GM12878 (cell line): ENCODE results near the gene SLC37A1. TPM values are rescaled to one million over a fixed set of nuclear protein-coding genes. Genes with fewer than 3 reads are reported as not detected.

ENCODE experiments used
- ATAC-seq: fragments of 200-7000 bp; cut with Tn5 transposase; 3 replicates; pipeline ENCODE4 v1.9.1; 2020; ENCODE audit warnings: mild to moderate bottlenecking, moderate library complexity
- BruUV-seq: library from RNA; stranded (reverse); fragments of 400-500 nt; replicated peaks from 2 replicates; lab custom pipeline; 2021; lab: Mats Ljungman, UMichigan
- CTCF ChIA-PET: fragments of 300-600 bp; sonication (Branson Sonifier 250); formaldehyde crosslinking; extraction: SDS; loops from one replicate; lab custom pipeline; 2021; ENCODE audit warnings: inconsistent platforms; lab: Yijun Ruan, JAX
- POLR2A ChIA-PET: fragments of 350-600 bp; formaldehyde crosslinking; extraction: SDS; loops from one replicate; lab custom pipeline; 2021; ENCODE audit warnings: inconsistent platforms; lab: Charles Lee
- RAD21 ChIA-PET: fragments of 300-600 bp; sonication (Branson Sonifier 250); formaldehyde crosslinking; loops from one replicate; lab custom pipeline; 2023; ENCODE audit warnings: antibody characterized with exemption; ENCODE audit not compliant: unreplicated experiment; lab: Charles Lee
- SMC1A ChIA-PET: fragments of 300-600 bp; sonication (Branson Sonifier 250); formaldehyde crosslinking; loops from one replicate; lab custom pipeline; 2023; ENCODE audit not compliant: unreplicated experiment, uncharacterized antibody; lab: Charles Lee
- DNase-seq: peaks from one replicate; pipeline ENCODE4 v3.0.0-alpha.2; 2011; ENCODE audit warnings: low read depth, low spot score
- FAIRE-seq: peaks from 3 replicates; lab custom pipeline; 2011; peaks lifted over from hg19 to GRCh38; lab: Jason Lieb, UNC
- H2AFZ ChIP-seq: 2 replicates; pipeline ENCODE4 v1.6.0; 2011; ENCODE audit warnings: low read depth, low read length, control low read depth; ENCODE audit not compliant: control insufficient read depth
- H3K27ac ChIP-seq: 2 replicates; pipeline ENCODE4 v1.5.1; 2011; ENCODE audit warnings: control low read depth; ENCODE audit not compliant: control insufficient read depth, insufficient read depth
- H3K27me3 ChIP-seq, 2 experiments: replicated peaks in 1 of 2; 2 replicates each; pipeline versions ENCODE4 v1.6.0 to v1.6.1; 2011; ENCODE audit warnings: low read length in 1 of 2; ENCODE audit not compliant: control insufficient read depth in 2 of 2, insufficient read depth in 2 of 2
- H3K36me3 ChIP-seq, 2 experiments: 2 replicates each; pipeline ENCODE4 v1.5.1; 2011; ENCODE audit warnings: low read length in 1 of 2; ENCODE audit not compliant: control insufficient read depth in 2 of 2, insufficient read depth in 2 of 2
- H3K4me1 ChIP-seq: 2 replicates; pipeline ENCODE4 v1.6.1; 2011; ENCODE audit warnings: mild to moderate bottlenecking, low read length, moderate library complexity, mixed read lengths; ENCODE audit not compliant: control insufficient read depth, insufficient read depth
- H3K4me2 ChIP-seq: 2 replicates; pipeline ENCODE4 v1.6.0; 2011; ENCODE audit warnings: control low read depth; ENCODE audit not compliant: control insufficient read depth, insufficient read depth
- H3K4me3 ChIP-seq: fragments of 200-600 bp; sonication (generic); 2 replicates; pipeline ENCODE4 v1.5.1; 2016
- H3K79me2 ChIP-seq: 2 replicates; pipeline ENCODE4 v1.6.0; 2011; ENCODE audit warnings: low read length; ENCODE audit not compliant: control insufficient read depth, insufficient read depth
- H3K9ac ChIP-seq: 2 replicates; pipeline ENCODE4 v1.8.0; 2011; ENCODE audit warnings: low read length, control low read depth, mixed read lengths; ENCODE audit not compliant: control insufficient read depth, insufficient read depth
- H3K9me3 ChIP-seq: replicated peaks from 3 replicates; pipeline ENCODE4 v1.5.1; 2011; ENCODE audit warnings: mild to moderate bottlenecking, low read length; ENCODE audit not compliant: control insufficient read depth, insufficient read depth
- H4K20me1 ChIP-seq: 2 replicates; pipeline ENCODE4 v1.6.0; 2011; ENCODE audit not compliant: control insufficient read depth, insufficient read depth
- BCL3 ChIP-seq: IDR thresholded peaks from 2 replicates; pipeline ENCODE4 v1.6.1; 2011; ENCODE audit warnings: borderline replicate concordance, low read depth, mild to moderate bottlenecking, moderate library complexity, low read length; ENCODE audit not compliant: insufficient read depth, poor library complexity, severe bottlenecking
- CHD2 ChIP-seq: IDR thresholded peaks from 2 replicates; pipeline ENCODE4 v1.6.1; 2011; ENCODE audit warnings: low read depth, low read length, improper control_type of control experiment, borderline replicate concordance
- DPF2 ChIP-seq: fragments of 450-650 bp; IDR thresholded peaks from 2 replicates; pipeline ENCODE4 v1.6.1; 2017; ENCODE audit warnings: mild to moderate bottlenecking
- EP300 ChIP-seq, 2 experiments: fragments of 150-350 bp in 1 of 2; IDR thresholded peaks; 2 replicates each; pipeline ENCODE4 v1.6.1; 2011 to 2012; ENCODE audit warnings: low read depth in 2 of 2, low read length in 2 of 2, borderline replicate concordance in 1 of 2, improper control_type of control experiment in 1 of 2, inconsistent platforms in 1 of 2; ENCODE audit not compliant: control insufficient read depth in 1 of 2
- FOXK2 ChIP-seq: fragments of 450-650 bp; IDR thresholded peaks from 2 replicates; pipeline ENCODE4 v1.6.1; 2017; ENCODE audit warnings: mild to moderate bottlenecking, moderate library complexity
- IRF5 ChIP-seq: fragments of 450-650 bp; IDR thresholded peaks from 2 replicates; pipeline ENCODE4 v1.6.1; 2017; ENCODE audit warnings: borderline replicate concordance
- NFYA ChIP-seq: IDR thresholded peaks from 2 replicates; pipeline ENCODE4 v1.6.1; 2011; ENCODE audit warnings: low read depth, mild to moderate bottlenecking, low read length, improper control_type of control experiment, borderline replicate concordance
- RAD51 ChIP-seq: fragments of 450-650 bp; IDR thresholded peaks from 2 replicates; pipeline ENCODE4 v1.6.1; 2016; ENCODE audit warnings: moderate library complexity, mild to moderate bottlenecking, inconsistent platforms
- TCF3 ChIP-seq: IDR thresholded peaks from 2 replicates; pipeline ENCODE4 v1.6.1; 2012; ENCODE audit warnings: low read depth, mild to moderate bottlenecking, low read length, borderline replicate concordance; ENCODE audit not compliant: insufficient read depth
- YY1 ChIP-seq: IDR thresholded peaks from 2 replicates; pipeline ENCODE4 v1.6.1; 2011; ENCODE audit warnings: low read depth, mild to moderate bottlenecking, low read length
- ZNF24 ChIP-seq: fragments of 450-650 bp; IDR thresholded peaks from 2 replicates; pipeline ENCODE4 v1.6.1; 2017; ENCODE audit warnings: antibody characterized with exemption, mild to moderate bottlenecking
- ZNF274 ChIP-seq: IDR thresholded peaks from one replicate; pipeline ENCODE4 v1.8.0; 2011; ENCODE audit not compliant: insufficient read length, insufficient read depth
- ZNF622 ChIP-seq: fragments of 450-650 bp; IDR thresholded peaks from 2 replicates; pipeline ENCODE4 v1.6.1; 2017; ENCODE audit warnings: mild to moderate bottlenecking, inconsistent platforms
- WGBS: methylation state at CpG from one replicate; pipeline ENCODE4 v1.1.6; 2016; ENCODE audit warnings: low lambda C conversion rate; ENCODE audit not compliant: insufficient replicate concordance, insufficient coverage; ENCODE audit errors: missing lambda C conversion rate; 5-methylcytosine and 5-hydroxymethylcytosine counted together
- in situ Hi-C: fragments of 300-500 bp; cut with MboI; formaldehyde crosslinking; loops from 9 replicates; pipeline ENCODE4 v1.14.3; 2018; ENCODE audit warnings: mixed read lengths
- intact Hi-C: fragments of 100-400 bp; cut with micrococcal nuclease; formaldehyde crosslinking; loops from one replicate; pipeline ENCODE4 v1.14.2; 2022; ENCODE audit not compliant: unreplicated experiment
- polyA plus RNA-seq, 11 experiments: library from polyadenylated mRNA; depleted of rRNA in 4 of 11; unstranded in 6 of 11; stranded (reverse) in 5 of 11; fragments of >200 nt; fragmentation: Nextera tagmentation in 4 of 11; fragmentation: Illumina TruSeq in 1 of 11; extraction: Ambion mirVana in 4 of 11; extraction: Trizol in 1 of 11; gene quantifications; 1 replicate in 1 of 11; 2 replicates in 10 of 11; pipeline versions ENCODE4 v1.2.1 to v1.2.3, GENCODE V29; 2011 to 2016; ENCODE audit warnings: inconsistent platforms in 2 of 11, missing spikeins in 2 of 11, low read depth in 1 of 11
- total RNA-seq, 4 experiments: library from RNA; depleted of rRNA in 3 of 4; stranded (reverse); fragments of >200 nt in 3 of 4; fragmentation: Illumina TruSeq in 1 of 4; extraction: Trizol in 1 of 4; gene quantifications; 2 replicates each; pipeline versions ENCODE4 v1.2.1 to v1.2.3, GENCODE V29; 2013 to 2021
- TF ChIP-seq, protein P1 (sequence below): fragments of 450-650 bp; formaldehyde crosslinking; IDR thresholded peaks from 2 replicates; pipeline ENCODE4 v1.4.0; 2022; ENCODE audit warnings: mild to moderate bottlenecking, moderate library complexity

Gene SLC37A1
- total and polyA plus RNA-seq, 10 of the 15 experiments (the other 5 are each of a cell fraction or from before 2014, with no cell fraction given) = 1.1 to 35.5 (median 24.4) TPM

GRCh38 chr21:42471716-42472330 is 41.8 kb upstream of the SLC37A1 start:
- no peak for ATAC-seq
- BruUV-seq = no TSS peak
- no peak overlapping the region for H3K9ac ChIP-seq
- POLR2A ChIA-PET = interaction anchor here (0.6 kb wide), 1 partner anchor 52 kb away, joined by 3 read pairs; no protein-coding TSS in a partner anchor
- no peak overlapping the region for H3K4me3 ChIP-seq
- in situ Hi-C loops (no loop called here), intact Hi-C loops (no loop called here)
- 86% methylated on average over 13 of the region's 13 CpGs for WGBS
- H3K27me3 ChIP-seq = no peaks in the 10 kb centered on the region
- CTCF ChIA-PET = no interaction called here
- no peak overlapping the region for H2AFZ ChIP-seq
- H3K4me2 ChIP-seq = no peak overlapping the region
- peaks cover 56% of the 10 kb centered on the region for H3K4me1 ChIP-seq
- TF ChIP-seq ZNF274 (no peak), FOXK2 (no peak), TCF3 (no peak), CHD2 (no peak), NFYA (no peak), IRF5 (no peak), ZNF622 (no peak), EP300 (IDR thresholded peaks at IDR 0.05; ENCODE audit: borderline replicate concordance in 1 of 2, control insufficient read depth in 1 of 2, low read depth in 2 of 2, low read length in 2 of 2) (no peak), YY1 (no peak), DPF2 (no peak), RAD51 (no peak), ZNF24 (no peak), BCL3 (no peak)
- TF ChIP-seq, protein P1, sequence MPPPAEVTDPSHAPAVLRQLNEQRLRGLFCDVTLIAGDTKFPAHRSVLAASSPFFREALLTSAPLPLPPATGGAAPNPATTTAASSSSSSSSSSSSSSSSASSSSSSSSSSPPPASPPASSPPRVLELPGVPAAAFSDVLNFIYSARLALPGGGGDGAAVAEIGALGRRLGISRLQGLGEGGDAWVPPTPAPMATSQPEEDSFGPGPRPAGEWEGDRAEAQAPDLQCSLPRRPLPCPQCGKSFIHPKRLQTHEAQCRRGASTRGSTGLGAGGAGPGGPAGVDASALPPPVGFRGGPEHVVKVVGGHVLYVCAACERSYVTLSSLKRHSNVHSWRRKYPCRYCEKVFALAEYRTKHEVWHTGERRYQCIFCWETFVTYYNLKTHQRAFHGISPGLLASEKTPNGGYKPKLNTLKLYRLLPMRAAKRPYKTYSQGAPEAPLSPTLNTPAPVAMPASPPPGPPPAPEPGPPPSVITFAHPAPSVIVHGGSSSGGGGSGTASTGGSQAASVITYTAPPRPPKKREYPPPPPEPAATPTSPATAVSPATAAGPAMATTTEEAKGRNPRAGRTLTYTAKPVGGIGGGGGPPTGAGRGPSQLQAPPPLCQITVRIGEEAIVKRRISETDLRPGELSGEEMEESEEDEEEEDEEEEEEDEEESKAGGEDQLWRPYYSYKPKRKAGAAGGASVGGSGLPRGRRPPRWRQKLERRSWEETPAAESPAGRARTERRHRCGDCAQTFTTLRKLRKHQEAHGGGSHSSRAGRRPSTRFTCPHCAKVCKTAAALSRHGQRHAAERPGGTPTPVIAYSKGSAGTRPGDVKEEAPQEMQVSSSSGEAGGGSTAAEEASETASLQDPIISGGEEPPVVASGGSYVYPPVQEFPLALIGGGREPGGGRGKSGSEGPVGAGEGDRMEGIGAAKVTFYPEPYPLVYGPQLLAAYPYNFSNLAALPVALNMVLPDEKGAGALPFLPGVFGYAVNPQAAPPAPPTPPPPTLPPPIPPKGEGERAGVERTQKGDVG (CRISPR knock-in tag) = no peak
- no peak for FAIRE-seq
- DNase-seq = no peak
- no peak overlapping the region for H3K27ac ChIP-seq
- SMC1A ChIA-PET = interaction anchor here (1.1 kb wide), 1 partner anchor 63 kb away, joined by 4 read pairs; no protein-coding TSS in a partner anchor
- H3K36me3 ChIP-seq = no peaks in the 10 kb centered on the region
- RAD21 ChIA-PET = no interaction called here
- no peaks in the 10 kb centered on the region for H3K9me3 ChIP-seq
- H4K20me1 ChIP-seq = no peaks in the 10 kb centered on the region
- no peaks in the 10 kb centered on the region for H3K79me2 ChIP-seq
